Heart right ventricle (tissue), 16 donors: ENCODE measurements around the gene ASCL3. TPM values are rescaled to one million over a fixed set of nuclear protein-coding genes. Genes with fewer than 3 reads are reported as not detected.
"Not testable (repeated sequence)": the region's sequence is repeated elsewhere in the genome, so short reads cannot be mapped to it uniquely, and the experiment has no call there.

Experiments used
- ATAC-seq, 8 donors: fragments of 200-7000 bp; cut with Tn5 transposase; one replicate each; pipeline ENCODE4 v1.9.1; 2020; ENCODE audit warnings: mild to moderate bottlenecking in 8 of 8, moderate library complexity in 8 of 8, moderate number of reproducible peaks in 1 of 8
- DNase-seq, 2 donors: peaks; one replicate each; pipeline ENCODE4 v3.0.0-alpha.2; 2020
- H3K27ac ChIP-seq, 10 donors: fragments of 200-600 bp; sonication (generic) in 2 of 10; one replicate each; pipeline versions ENCODE4 v1.5.0 to v1.8.0; 2020 to 2022; ENCODE audit warnings: mild to moderate bottlenecking in 3 of 10
- H3K27me3 ChIP-seq, 7 donors: fragments of 200-600 bp; one replicate each; pipeline ENCODE4 v1.8.0; 2021 to 2022; ENCODE audit warnings: mild to moderate bottlenecking in 2 of 7
- H3K36me3 ChIP-seq, 9 donors: fragments of 200-600 bp; sonication (generic) in 1 of 9; one replicate each; pipeline versions ENCODE4 v1.5.0 to v1.8.0; 2020 to 2022; ENCODE audit warnings: mild to moderate bottlenecking in 2 of 9
- H3K4me1 ChIP-seq, 9 donors: fragments of 200-600 bp; sonication (generic) in 1 of 9; one replicate each; pipeline versions ENCODE4 v1.5.0 to v1.8.0; 2020 to 2022; ENCODE audit warnings: mild to moderate bottlenecking in 4 of 9
- H3K4me3 ChIP-seq, 10 donors: fragments of 200-600 bp; sonication (generic) in 2 of 10; one replicate each; pipeline versions ENCODE4 v1.5.0 to v1.8.0; 2020 to 2022; ENCODE audit warnings: mild to moderate bottlenecking in 7 of 10, moderate library complexity in 2 of 10
- H3K9me3 ChIP-seq, 11 donors: fragments of 200-600 bp in 10 of 11; sonication (generic) in 2 of 11; one replicate each; pipeline versions ENCODE4 v1.5.0 to v1.8.0; 2013 to 2022; ENCODE audit warnings: mild to moderate bottlenecking in 2 of 11, control low read depth in 1 of 11, moderate library complexity in 1 of 11
- CTCF ChIP-seq, 9 donors: fragments of 200-600 bp; sonication (generic) in 2 of 9; IDR thresholded peaks; one replicate each; pipeline versions ENCODE4 v1.5.0 to v1.8.0; 2021 to 2022; ENCODE audit warnings: antibody characterized with exemption in 9 of 9, mild to moderate bottlenecking in 5 of 9, moderate library complexity in 1 of 9
- WGBS, 2 donors: extraction: QIAGEN DNeasy Blood & Tissue Kit; methylation state at CpG; one replicate each; pipeline ENCODE4 v1.1.7; 2013; ENCODE audit warnings: inconsistent platforms in 1 of 2; 5-methylcytosine and 5-hydroxymethylcytosine counted together
- intact Hi-C, 10 donors: fragments of 100-400 bp; cut with DNase I; formaldehyde crosslinking; loops; one replicate each; pipeline versions ENCODE4 v1.11.1 to v1.14.2; 2022
- long read RNA-seq, 3 donors: library from polyadenylated mRNA; unstranded; transcript quantifications; one replicate each; pipeline ENCODE4 v2.0.0, GENCODE V29; 2020 to 2021
- polyA plus RNA-seq, 2 donors: library from polyadenylated mRNA; stranded (reverse); fragments of 200-250 nt; gene quantifications; one replicate each; pipeline ENCODE4 v1.2.3, GENCODE V29; 2013
- total RNA-seq, 10 donors: library from RNA; stranded (reverse); fragmentation: NEBNext Ultra II Directional in 3 of 10; extraction: Animal tissue kit (Norgen Biotek cat#: 25700) in 3 of 10; gene quantifications; one replicate each; pipeline versions ENCODE4 v1.2.1 to v1.2.4, GENCODE V29; 2021 to 2023
- donor health status: Arrhythmogenic right ventricular cardiomyopathy.
- donor health status: ischemic (EF 13 %, LVEDD 7.1; RV severe dilation, severe dysfunction).
- donor health status: healthy with polysubstance abuse.
- donor health status: DM: no; HTN: yes; CAD: no.
- donor health status: DM: no; HTN: no; CAD: no.
- donor health status: ischemic (EF 25% LVEDD 6.9; RV normal size, moderate dysfunction).
- donor health status: ischemic (EF 25% LVEDD 5.7; RV mildly dilated, moderate dysfunction).
- donor health status: healthy.
- donor health status: DM: yes; HTN: yes; CAD: no.
- donor health status: Ischemic cardiomyopathy.
- donor health status: ischemic (EF 35%, LVEDD 5.7; RV mildly dilated, moderate dysfunction).
- donor health status: nonischemic (EF 11% LVEDD 7.7; RV severe dilation, severe dysfunction).
- donor health status: DM: yes; HTN: yes; CAD: no.
- donor health status: PGD.
- donor health status: ischemic (EF 29% LVEDD 5.4; RV normal size, mild dysfunction).
- donor health status: nonischemic (EF 23%, LVEDD 6.1; RV moderate dilation, normal function).

The ASCL3 gene
- total RNA-seq (not detected), polyA plus RNA-seq (not detected)
- long read RNA-seq, donor 1 = 0 reads
- long read RNA-seq, donor 2 = 0 reads
- long read RNA-seq, donor 3 = 0 reads

- intact Hi-C loops = no loop called here
- Histone ChIP-seq H3K4me3 (no peak within 1 kb of the TSS), H3K36me3 (peaks cover 0 to 14% (median 6%) of the 10 kb centered on the region in 9 donors), H3K27ac (peak within 1 kb of the TSS in 1 of 10 donors; percentile 31), H3K9me3 (no peaks in the 10 kb centered on the region), H3K27me3 (no peaks in the 10 kb centered on the region), H3K4me1 (no peaks in the 10 kb centered on the region)
- 71 to 79% methylated on average over 5 of the region's 5 CpGs for WGBS, 2 donors
- ATAC-seq (no peak), DNase-seq (no peak)
- TF ChIP-seq CTCF (IDR thresholded peaks at IDR 0.05) = no peak
Observed at GRCh38 chr11:8942518-8943066, at the start of gene ASCL3. Gene ASCL3, minus strand, starts transcription at chr11:8943016. Its CDS starts 4,855 bp downstream, at chr11:8938161.

- DNase-seq (no peak), ATAC-seq (no peak)
- no peaks in the 10 kb centered on the region for H3K36me3 ChIP-seq
- no peaks in the 10 kb centered on the region for H3K9me3 ChIP-seq
- H3K4me3 ChIP-seq = no peak overlapping the region
- H3K27me3 ChIP-seq = no peaks in the 10 kb centered on the region
- TF ChIP-seq CTCF (IDR thresholded peaks at IDR 0.05) = no peak
- intact Hi-C loops = no loop called here
- 81 to 86% methylated on average over 1 of the region's 1 CpG for WGBS, 2 donors
- H3K4me1 ChIP-seq = peaks cover 0 to 9% (median 0%) of the 10 kb centered on the region in 9 donors
- no peak overlapping the region for H3K27ac ChIP-seq
Observed at GRCh38 chr11:8989453-8989852, 46.6 kb upstream of the ASCL3 start.

- TF ChIP-seq CTCF (IDR thresholded peaks at IDR 0.05) = no peak
- no peak for ATAC-seq
- peaks cover 0 to 9% (median 0%) of the 10 kb centered on the region in 9 donors for H3K4me1 ChIP-seq
Observed at GRCh38 chr11:8988329-8989234, 45.8 kb upstream of the ASCL3 start.

GRCh38 chr11:8987446-8987845 lies 44.6 kb upstream of the ASCL3 start:
- Histone ChIP-seq H3K4me1 (peaks cover 0 to 9% (median 0%) of the 10 kb centered on the region in 9 donors), H3K9me3 (no peaks in the 10 kb centered on the region), H3K36me3 (no peaks in the 10 kb centered on the region), H3K4me3 (no peak overlapping the region), H3K27ac (no peak overlapping the region), H3K27me3 (no peaks in the 10 kb centered on the region)
- DNase-seq (no peak), ATAC-seq (no peak)
- 86 to 88% methylated on average over 2 of the region's 2 CpGs for WGBS, 2 donors
- intact Hi-C loops = no loop called here
- TF ChIP-seq CTCF (IDR thresholded peaks at IDR 0.05) = no peak

More at GRCh38 chr11:8988329-8989234, 45.8 kb upstream of the ASCL3 start:
- no peak overlapping the region for H3K27ac ChIP-seq
- H3K27me3 ChIP-seq = no peaks in the 10 kb centered on the region
- intact Hi-C loops = no loop called here
- no peak for DNase-seq
- no peaks in the 10 kb centered on the region for H3K36me3 ChIP-seq
- no peak overlapping the region for H3K4me3 ChIP-seq
- WGBS, 2 donors = 78 to 84% methylated on average over 3 of the region's 3 CpGs
- no peaks in the 10 kb centered on the region for H3K9me3 ChIP-seq

- H3K4me1 ChIP-seq, H3K27me3 ChIP-seq, H3K9me3 ChIP-seq, H3K36me3 ChIP-seq, ATAC-seq, DNase-seq, H3K27ac ChIP-seq, H3K4me3 ChIP-seq, intact Hi-C loops: not testable (repeated sequence)
- 96 to 100% methylated on average over 6 of the region's 6 CpGs for WGBS, 2 donors
Observed at GRCh38 chr11:8986772-8987171, 44.0 kb upstream of the ASCL3 start.
